HCT116 (cell line): Measurements from ENCODE around the gene CCDC117. TPM values are rescaled to one million over a fixed set of nuclear protein-coding genes. Genes with fewer than 3 reads are reported as not detected.

Experiments used
- ATAC-seq: fragments of 200-7000 bp; cut with Tn5 transposase; 2 replicates; pipeline ENCODE4 v1.9.1; 2020; ENCODE audit warnings: mild to moderate bottlenecking, moderate library complexity
- BruUV-seq: library from RNA; stranded (reverse); fragments of 400-500 nt; replicated peaks from 2 replicates; lab custom pipeline; 2021; lab: Mats Ljungman, UMichigan
- CTCF ChIA-PET: fragments of 300-600 bp; sonication (Branson Sonifier 250); formaldehyde crosslinking; loops from one replicate; lab custom pipeline; 2021; ENCODE audit warnings: antibody characterized with exemption; lab: Charles Lee
- POLR2A ChIA-PET: fragments of 300-600, 350-600 bp; sonication (Branson Sonifier 250); formaldehyde crosslinking; loops from one replicate; lab custom pipeline; 2021; ENCODE audit warnings: antibody characterized with exemption; lab: Charles Lee
- RAD21 ChIA-PET, 2 experiments: fragments of 300-600 bp; sonication (Branson Sonifier 250); formaldehyde crosslinking; loops; one replicate each; lab custom pipeline; 2023; ENCODE audit warnings: low total read pairs in 2 of 2; ENCODE audit not compliant: uncharacterized antibody in 2 of 2, unreplicated experiment in 2 of 2, low non-redundant PET in 1 of 2; lab: Charles Lee
- DNase-seq: peaks from one replicate; pipeline ENCODE4 v3.0.0-alpha.2; 2010; ENCODE audit warnings: low read depth, low spot score
- H2AFZ ChIP-seq: fragments of 200-600 bp; shearing (Covaris generic), sonication (generic); 2 replicates; pipeline ENCODE4 v1.6.1; 2017; ENCODE audit warnings: low read depth, mixed run types, mixed read lengths, antibody characterized with exemption, low read length; ENCODE audit not compliant: poor library complexity, severe bottlenecking
- H3K27ac ChIP-seq: 2 replicates; pipeline ENCODE4 v1.5.1; 2012; ENCODE audit warnings: low read depth, low read length
- H3K27me3 ChIP-seq: fragments of 200-600 bp; sonication (generic); 2 replicates; pipeline ENCODE4 v1.6.1; 2016; ENCODE audit warnings: mixed run types, low read length, mixed read lengths; ENCODE audit not compliant: insufficient read depth
- H3K36me3 ChIP-seq, 2 experiments: fragments of 200-500 bp in 1 of 2; fragments of 200-600 bp in 1 of 2; sonication (Bioruptor generic) in 1 of 2; sonication (generic) in 1 of 2; 2 replicates each; pipeline versions ENCODE4 v1.5.1 to v1.6.1; 2014 to 2016; ENCODE audit warnings: low read length in 2 of 2, inconsistent platforms in 1 of 2, mixed read lengths in 1 of 2, mixed run types in 1 of 2; ENCODE audit not compliant: insufficient read depth in 2 of 2, control insufficient read depth in 1 of 2
- H3K4me1 ChIP-seq, 2 experiments: fragments of 200-600 bp in 1 of 2; sonication (generic) in 1 of 2; 2 replicates each; pipeline versions ENCODE4 v1.5.1 to v1.6.1; 2012 to 2017; ENCODE audit warnings: low read length in 2 of 2, inconsistent platforms in 1 of 2, mild to moderate bottlenecking in 1 of 2, mixed read lengths in 1 of 2, mixed run types in 1 of 2, moderate library complexity in 1 of 2; ENCODE audit not compliant: insufficient read depth in 2 of 2, control insufficient read depth in 1 of 2
- H3K4me2 ChIP-seq: fragments of 200-600 bp; sonication (generic); 2 replicates; pipeline ENCODE4 v1.6.1; 2017; ENCODE audit warnings: mixed run types, low read length, mixed read lengths
- H3K4me3 ChIP-seq, 2 experiments: fragments of 200-600 bp in 1 of 2; sonication (generic) in 1 of 2; replicated peaks in 1 of 2; 2 replicates each; pipeline ENCODE4 v1.5.1; 2011 to 2016; ENCODE audit warnings: low read length in 2 of 2, control low read depth in 1 of 2, low read depth in 1 of 2, mild to moderate bottlenecking in 1 of 2, mixed read lengths in 1 of 2, mixed run types in 1 of 2
- H3K79me2 ChIP-seq: fragments of 200-600 bp; sonication (generic); 2 replicates; pipeline ENCODE4 v1.6.1; 2017; ENCODE audit warnings: mild to moderate bottlenecking, mixed run types, low read length, moderate library complexity, mixed read lengths; ENCODE audit not compliant: insufficient read depth
- H3K9ac ChIP-seq: fragments of 200-600 bp; sonication (generic); 2 replicates; pipeline ENCODE4 v1.6.1; 2016; ENCODE audit warnings: low read length, mixed read lengths
- H3K9me2 ChIP-seq: fragments of 200-600 bp; sonication (generic), shearing (Covaris generic); 2 replicates; pipeline ENCODE4 v1.6.1; 2017; ENCODE audit warnings: mixed run types, mild to moderate bottlenecking, moderate library complexity; ENCODE audit not compliant: insufficient read depth
- H3K9me3 ChIP-seq, 2 experiments: fragments of 200-500 bp in 1 of 2; fragments of 200-600 bp in 1 of 2; sonication (Bioruptor generic) in 1 of 2; sonication (generic) in 1 of 2; 2 replicates each; pipeline ENCODE4 v1.6.1; 2014 to 2017; ENCODE audit warnings: low read length in 2 of 2, mixed read lengths in 2 of 2, inconsistent platforms in 1 of 2, low read depth in 1 of 2, mild to moderate bottlenecking in 1 of 2, mixed run types in 1 of 2, moderate library complexity in 1 of 2; ENCODE audit not compliant: control insufficient read depth in 1 of 2, insufficient read depth in 1 of 2
- H4K20me1 ChIP-seq: fragments of 200-600 bp; sonication (generic), shearing (Covaris generic); 2 replicates; pipeline ENCODE4 v1.6.1; 2017; ENCODE audit warnings: mixed run types, mild to moderate bottlenecking, moderate library complexity; ENCODE audit not compliant: insufficient read depth
- CBX3 ChIP-seq: IDR thresholded peaks from 2 replicates; pipeline ENCODE4 v1.6.1; 2012; ENCODE audit warnings: low read depth
- ELF1 ChIP-seq: IDR thresholded peaks from 2 replicates; pipeline ENCODE4 v1.6.1; 2012; ENCODE audit warnings: low read depth, borderline replicate concordance
- FOSL1 ChIP-seq: IDR thresholded peaks from 2 replicates; pipeline ENCODE4 v1.6.1; 2012; ENCODE audit warnings: low read depth
- POLR2A ChIP-seq: IDR thresholded peaks from 2 replicates; pipeline ENCODE4 v1.7.0; 2011; ENCODE audit warnings: borderline replicate concordance; ENCODE audit not compliant: insufficient read depth, insufficient read length; ENCODE audit errors: extremely low read depth
- SP1 ChIP-seq: IDR thresholded peaks from 2 replicates; pipeline ENCODE4 v1.6.1; 2012; ENCODE audit warnings: low read depth
- YY1 ChIP-seq: IDR thresholded peaks from 2 replicates; pipeline ENCODE4 v1.6.1; 2011; ENCODE audit warnings: low read length, low read depth, moderate library complexity, mild to moderate bottlenecking; ENCODE audit not compliant: insufficient replicate concordance; ENCODE audit errors: extremely low read depth
- ZFX ChIP-seq: fragments of 450-650 bp; IDR thresholded peaks from 2 replicates; pipeline ENCODE4 v1.6.1; 2017
- ZNF274 ChIP-seq: fragments of 200-500 bp; sonication (Bioruptor generic); IDR thresholded peaks from 2 replicates; pipeline ENCODE4 v1.6.1; 2014; ENCODE audit warnings: mild to moderate bottlenecking, low read depth, low read length, inconsistent platforms
- intact Hi-C: fragments of 100-400 bp; cut with micrococcal nuclease; formaldehyde crosslinking; loops from 2 replicates; pipeline ENCODE4 v1.10.0; 2022
- total RNA-seq: library from RNA; stranded (reverse); gene quantifications from one replicate; pipeline ENCODE4 v1.2.1, GENCODE V29; 2021; ENCODE audit not compliant: unreplicated experiment
- TF ChIP-seq, protein P1 (sequence below): IDR thresholded peaks from 2 replicates; pipeline ENCODE4 v1.6.1; 2012
- TF ChIP-seq, protein P2 (sequence below): IDR thresholded peaks from 2 replicates; pipeline ENCODE4 v1.6.1; 2012; ENCODE audit warnings: low read depth
- TF ChIP-seq, protein P3 (sequence below): IDR thresholded peaks from 2 replicates; pipeline ENCODE4 v1.6.1; 2012

Gene CCDC117
- total RNA-seq, 1 experiment from 2014 or later = 22.1 TPM

- Histone ChIP-seq H3K27ac (peak overlapping the region; percentile 95), H3K9ac (peak overlapping the region; percentile 82), H3K79me2 (peaks cover 65% of the 10 kb centered on the region), H4K20me1 (no peaks in the 10 kb centered on the region), H3K9me3 (no peaks in the 10 kb centered on the region), H3K4me1 (peaks cover 6 to 32% of the 10 kb centered on the region in 2 experiments; a peak in 3 of 4 replicates), H3K9me2 (no peaks in the 10 kb centered on the region), H2AFZ (no peak overlapping the region), H3K27me3 (no peaks in the 10 kb centered on the region), H3K4me3 (peak overlapping the region; percentile 78 to 94), H3K36me3 (peaks cover 9 to 16% of the 10 kb centered on the region in 2 experiments; a peak in 3 of 4 replicates), H3K4me2 (peak overlapping the region; percentile 83)
- ChIA-PET CTCF (no interaction called here), POLR2A (interaction anchor here (1.0 kb wide), 1 partner anchor 10 kb away, joined by 3 read pairs; no protein-coding TSS in a partner anchor), RAD21 (no interaction called here)
- no peak for ATAC-seq
- intact Hi-C loops = no loop called here
- no peak for TF ChIP-seq YY1
- TF ChIP-seq FOSL1 = peak; percentile 44; the same call in 1 of the 2 replicates
- TF ChIP-seq SP1 = no peak
- peak; percentile 88 for TF ChIP-seq POLR2A
- TF ChIP-seq, protein P1, sequence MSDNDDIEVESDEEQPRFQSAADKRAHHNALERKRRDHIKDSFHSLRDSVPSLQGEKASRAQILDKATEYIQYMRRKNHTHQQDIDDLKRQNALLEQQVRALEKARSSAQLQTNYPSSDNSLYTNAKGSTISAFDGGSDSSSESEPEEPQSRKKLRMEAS = peak; percentile 59; the same call in 1 of the 2 replicates
- TSS peak; percentile 82 for BruUV-seq
- no peak for DNase-seq
Measured at GRCh38 chr22:28741200-28741784, 31.2 kb upstream of the CCDC117 start.

- H4K20me1 ChIP-seq = no peaks in the 10 kb centered on the region
- peaks cover 9 to 16% of the 10 kb centered on the region in 2 experiments; a peak in 3 of 4 replicates for H3K36me3 ChIP-seq
- ChIA-PET RAD21 (no interaction called here), CTCF (no interaction called here), POLR2A (interaction anchor here (1.0 to 1.2 kb wide), 2 partner anchors 9 to 34 kb away, joined by 3 read pairs; no protein-coding TSS in a partner anchor)
- BruUV-seq = no TSS peak
- no peaks in the 10 kb centered on the region for H3K9me2 ChIP-seq
- H3K27ac ChIP-seq = peak within 1 kb of the TSS; percentile 95
- H3K9ac ChIP-seq = peak within 1 kb of the TSS; percentile 82
- H3K9me3 ChIP-seq = no peaks in the 10 kb centered on the region
- H3K79me2 ChIP-seq = peaks cover 58% of the 10 kb centered on the region
- intact Hi-C loops = no loop called here
- H3K4me1 ChIP-seq = peaks cover 6 to 32% of the 10 kb centered on the region in 2 experiments; a peak in 3 of 4 replicates
- no peak within 1 kb of the TSS for H2AFZ ChIP-seq
- H3K4me2 ChIP-seq = peak within 1 kb of the TSS; percentile 83
- no peaks in the 10 kb centered on the region for H3K27me3 ChIP-seq
- peak within 1 kb of the TSS; percentile 78 to 94 for H3K4me3 ChIP-seq
- peak; percentile 97 for DNase-seq
- ATAC-seq = peak; percentile 89
- TF ChIP-seq YY1 (peak; percentile 67), CBX3 (no peak), POLR2A (peak; percentile 43), ELF1 (peak; percentile 47), ZNF274 (no peak), ZFX (peak; percentile 86; the same call in 1 of the 2 replicates)
- TF ChIP-seq, protein P2, sequence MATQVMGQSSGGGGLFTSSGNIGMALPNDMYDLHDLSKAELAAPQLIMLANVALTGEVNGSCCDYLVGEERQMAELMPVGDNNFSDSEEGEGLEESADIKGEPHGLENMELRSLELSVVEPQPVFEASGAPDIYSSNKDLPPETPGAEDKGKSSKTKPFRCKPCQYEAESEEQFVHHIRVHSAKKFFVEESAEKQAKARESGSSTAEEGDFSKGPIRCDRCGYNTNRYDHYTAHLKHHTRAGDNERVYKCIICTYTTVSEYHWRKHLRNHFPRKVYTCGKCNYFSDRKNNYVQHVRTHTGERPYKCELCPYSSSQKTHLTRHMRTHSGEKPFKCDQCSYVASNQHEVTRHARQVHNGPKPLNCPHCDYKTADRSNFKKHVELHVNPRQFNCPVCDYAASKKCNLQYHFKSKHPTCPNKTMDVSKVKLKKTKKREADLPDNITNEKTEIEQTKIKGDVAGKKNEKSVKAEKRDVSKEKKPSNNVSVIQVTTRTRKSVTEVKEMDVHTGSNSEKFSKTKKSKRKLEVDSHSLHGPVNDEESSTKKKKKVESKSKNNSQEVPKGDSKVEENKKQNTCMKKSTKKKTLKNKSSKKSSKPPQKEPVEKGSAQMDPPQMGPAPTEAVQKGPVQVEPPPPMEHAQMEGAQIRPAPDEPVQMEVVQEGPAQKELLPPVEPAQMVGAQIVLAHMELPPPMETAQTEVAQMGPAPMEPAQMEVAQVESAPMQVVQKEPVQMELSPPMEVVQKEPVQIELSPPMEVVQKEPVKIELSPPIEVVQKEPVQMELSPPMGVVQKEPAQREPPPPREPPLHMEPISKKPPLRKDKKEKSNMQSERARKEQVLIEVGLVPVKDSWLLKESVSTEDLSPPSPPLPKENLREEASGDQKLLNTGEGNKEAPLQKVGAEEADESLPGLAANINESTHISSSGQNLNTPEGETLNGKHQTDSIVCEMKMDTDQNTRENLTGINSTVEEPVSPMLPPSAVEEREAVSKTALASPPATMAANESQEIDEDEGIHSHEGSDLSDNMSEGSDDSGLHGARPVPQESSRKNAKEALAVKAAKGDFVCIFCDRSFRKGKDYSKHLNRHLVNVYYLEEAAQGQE = no peak
- TF ChIP-seq, protein P1 = no peak; the same call in 1 of the 2 replicates
- TF ChIP-seq, protein P3, sequence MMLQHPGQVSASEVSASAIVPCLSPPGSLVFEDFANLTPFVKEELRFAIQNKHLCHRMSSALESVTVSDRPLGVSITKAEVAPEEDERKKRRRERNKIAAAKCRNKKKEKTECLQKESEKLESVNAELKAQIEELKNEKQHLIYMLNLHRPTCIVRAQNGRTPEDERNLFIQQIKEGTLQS = no peak
Measured at GRCh38 chr22:28741785-28742561, 30.5 kb upstream of the CCDC117 start, which contains the start of the genes CHEK2 and HSCB. CHEK2 (minus strand) TSS chr22:28741820; CDS start chr22:28734721, 7,099 bp downstream. HSCB (plus strand) TSS chr22:28742039; CDS start chr22:28742096, 57 bp downstream.
